Nephron progenitor cell (in vitro differentiated cells): ENCODE data around the gene PML.

Experiments
- DNase-seq: peaks from one replicate; pipeline ENCODE4 v3.0.0; 2021
- H3K27ac Mint-ChIP-seq: 2 replicates; pipeline ENCODE4 v1.8.0; 2021; ENCODE audit warnings: mild to moderate bottlenecking, moderate library complexity, mixed read lengths
- H3K27me3 Mint-ChIP-seq: 2 replicates; pipeline ENCODE4 v1.8.0; 2021; ENCODE audit warnings: mild to moderate bottlenecking, low read depth, mixed read lengths; ENCODE audit not compliant: poor library complexity
- H3K36me3 Mint-ChIP-seq: 2 replicates; pipeline ENCODE4 v1.8.0; 2021; ENCODE audit warnings: low read depth, mixed read lengths
- H3K4me1 Mint-ChIP-seq: 2 replicates; pipeline ENCODE4 v1.8.0; 2021; ENCODE audit warnings: mixed read lengths
- H3K4me3 Mint-ChIP-seq: 2 replicates; pipeline ENCODE4 v1.8.0; 2021; ENCODE audit warnings: mild to moderate bottlenecking, moderate library complexity, mixed read lengths
- H3K9me3 Mint-ChIP-seq: 2 replicates; pipeline ENCODE4 v1.8.0; 2021; ENCODE audit warnings: mild to moderate bottlenecking, moderate library complexity, mixed read lengths
- CTCF ChIP-seq: fragments of 200-600 bp; sonication (generic); IDR thresholded peaks from 2 replicates; pipeline ENCODE4 v1.5.0; 2021; ENCODE audit warnings: antibody characterized with exemption

The PML gene

GRCh38 chr15:73994413-73994883 is at the start of gene PML:
TSS of gene PML (plus strand) at chr15:73994716. CDS start at chr15:73994813, 97 bp downstream.
- no peak for TF ChIP-seq CTCF

GRCh38 chr15:73945130-73945508 is 49.4 kb upstream of the PML start:
- no peak for DNase-seq
- Mint-ChIP-seq H3K4me1 (peaks cover 36% of the 10 kb centered on the region), H3K36me3 (peaks cover 32% of the 10 kb centered on the region), H3K9me3 (no peaks in the 10 kb centered on the region), H3K27me3 (peaks cover 7% of the 10 kb centered on the region), H3K27ac (no peak overlapping the region), H3K4me3 (no peak overlapping the region)
- no peak for TF ChIP-seq CTCF

More at GRCh38 chr15:73994413-73994883, at the start of gene PML:
- H3K4me1 Mint-ChIP-seq: peaks cover 57% of the 10 kb centered on the region
- DNase-seq: peak; percentile 93
- H3K4me3 Mint-ChIP-seq: peak within 1 kb of the TSS; percentile 97
- H3K27ac Mint-ChIP-seq: peak within 1 kb of the TSS; percentile 93
- H3K36me3 Mint-ChIP-seq: peaks cover 7% of the 10 kb centered on the region
- H3K27me3 Mint-ChIP-seq: peaks cover 13% of the 10 kb centered on the region
- H3K9me3 Mint-ChIP-seq: no peaks in the 10 kb centered on the region

DNA sequence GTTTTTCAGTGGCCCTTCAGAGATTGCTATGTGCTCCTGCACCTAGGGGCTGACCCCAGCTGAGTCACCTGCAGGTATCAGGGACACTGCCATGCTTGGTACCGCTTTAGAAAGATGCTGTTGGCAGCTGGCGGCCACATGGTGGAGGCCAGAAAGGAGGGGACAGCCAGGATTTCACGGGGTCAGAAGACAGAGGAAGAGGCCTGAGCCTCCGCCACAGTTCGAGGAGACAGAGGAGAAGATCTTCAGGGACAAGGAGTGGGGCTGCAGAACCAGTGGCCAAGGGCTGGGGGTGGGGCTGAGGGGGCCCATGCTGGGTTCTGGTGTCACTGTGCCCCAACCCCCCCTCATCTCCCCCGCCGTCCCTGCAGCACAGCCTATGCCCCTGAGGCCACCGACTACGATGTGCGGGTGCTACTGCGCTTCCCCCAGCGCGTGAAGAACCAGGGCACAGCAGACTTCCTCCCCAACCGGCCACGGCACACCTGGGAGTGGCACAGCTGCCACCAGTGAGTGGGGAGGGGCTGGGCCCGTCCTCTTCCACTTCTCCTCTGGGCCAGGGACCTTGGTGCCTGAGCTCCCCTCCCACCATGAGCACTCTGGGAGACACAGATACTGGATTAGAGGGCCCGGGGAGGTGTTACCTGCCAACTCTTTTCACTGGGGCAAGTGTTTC is 48.3 kb upstream of the PML start:
- no peak for DNase-seq
- H3K9me3 Mint-ChIP-seq: no peaks in the 10 kb centered on the region
- H3K27ac Mint-ChIP-seq: no peak overlapping the region
- TF ChIP-seq CTCF: no peak
- H3K4me1 Mint-ChIP-seq: peaks cover 37% of the 10 kb centered on the region
- peaks cover 34% of the 10 kb centered on the region for H3K36me3 Mint-ChIP-seq
- peaks cover 7% of the 10 kb centered on the region for H3K27me3 Mint-ChIP-seq
- H3K4me3 Mint-ChIP-seq: no peak overlapping the region

DNA sequence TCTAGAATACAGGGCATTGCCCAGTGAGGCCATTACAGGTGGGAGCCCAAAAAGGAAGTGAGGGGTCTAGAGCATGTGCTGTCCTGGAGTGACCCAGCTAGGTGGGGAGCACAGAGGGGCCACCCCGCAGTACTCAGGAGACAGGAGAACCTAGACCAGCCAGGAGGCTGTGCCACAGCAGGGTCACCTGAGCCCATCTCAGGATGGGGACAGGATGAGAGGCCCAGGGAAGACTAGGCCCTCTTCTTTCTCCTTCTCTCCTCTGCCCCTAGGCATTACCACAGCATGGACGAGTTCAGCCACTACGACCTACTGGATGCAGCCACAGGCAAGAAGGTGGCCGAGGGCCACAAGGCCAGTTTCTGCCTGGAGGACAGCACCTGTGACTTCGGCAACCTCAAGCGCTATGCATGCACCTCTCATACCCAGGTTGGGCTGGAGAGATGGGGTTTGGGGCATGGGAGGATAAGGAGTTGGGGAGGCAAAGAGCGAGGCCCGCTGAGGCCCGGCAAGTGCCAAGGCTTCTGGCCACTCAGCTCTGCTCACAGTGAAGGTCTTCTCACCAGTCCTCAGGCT is 47.6 kb upstream of the PML start:
- H3K9me3 Mint-ChIP-seq: no peaks in the 10 kb centered on the region
- H3K27ac Mint-ChIP-seq: no peak overlapping the region
- no peak for DNase-seq
- no peak for TF ChIP-seq CTCF
- H3K36me3 Mint-ChIP-seq: peaks cover 37% of the 10 kb centered on the region
- no peak overlapping the region for H3K4me3 Mint-ChIP-seq
- H3K27me3 Mint-ChIP-seq: peaks cover 7% of the 10 kb centered on the region
- peaks cover 39% of the 10 kb centered on the region for H3K4me1 Mint-ChIP-seq

GRCh38 chr15:73947651-73948050 is 46.9 kb upstream of the PML start:
- H3K9me3 Mint-ChIP-seq: no peaks in the 10 kb centered on the region
- TF ChIP-seq CTCF: no peak
- no peak for DNase-seq
- peaks cover 7% of the 10 kb centered on the region for H3K27me3 Mint-ChIP-seq
- H3K4me3 Mint-ChIP-seq: no peak overlapping the region
- peaks cover 37% of the 10 kb centered on the region for H3K36me3 Mint-ChIP-seq
- peaks cover 40% of the 10 kb centered on the region for H3K4me1 Mint-ChIP-seq
- H3K27ac Mint-ChIP-seq: no peak overlapping the region

DNA sequence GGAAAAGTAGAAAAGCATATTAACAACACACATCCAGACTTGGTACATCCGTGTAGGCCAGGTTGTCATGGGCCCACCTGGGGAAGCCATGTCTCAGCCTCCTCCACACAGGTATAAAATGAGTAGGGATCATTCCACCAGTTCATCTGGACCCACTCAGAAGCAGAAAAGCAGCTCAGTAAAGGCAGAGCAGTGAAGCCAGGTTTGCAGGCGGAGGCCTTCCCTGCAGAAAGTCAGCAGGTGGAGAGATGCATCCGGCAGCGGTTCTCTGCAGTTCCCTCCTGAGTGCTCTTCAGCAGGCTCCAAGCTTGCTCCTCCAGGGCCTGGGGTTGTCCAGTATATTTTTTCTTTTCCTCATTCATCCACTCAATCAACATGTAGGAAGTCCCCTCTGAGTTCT is 46.1 kb upstream of the PML start:
- no peak overlapping the region for H3K4me3 Mint-ChIP-seq

More for the DNA sequence above, 46.1 kb upstream of the PML start:
- Mint-ChIP-seq H3K36me3 (peaks cover 37% of the 10 kb centered on the region), H3K4me1 (peaks cover 41% of the 10 kb centered on the region), H3K27me3 (peaks cover 7% of the 10 kb centered on the region), H3K9me3 (no peaks in the 10 kb centered on the region), H3K27ac (peak overlapping the region; percentile 93)
- no peak for TF ChIP-seq CTCF
- no peak for DNase-seq
